K562 treated with DMSO at 1 percent for 48 hours (cell line): Measurements from ENCODE around the gene RIMS3. TPM values are rescaled to one million over a fixed set of nuclear protein-coding genes. Genes with fewer than 3 reads are reported as not detected.

Source experiments
- total RNA-seq: library from RNA; unstranded; fragments of 300-600 nt; gene quantifications from 2 replicates; pipeline ENCODE4 v1.2.3, GENCODE V29; 2022; ENCODE audit warnings: low replicate concordance; ENCODE audit errors: extremely low read depth

Gene RIMS3
- not detected in 2 replicates for total RNA-seq

GRCh38 chr1:40665335-40666171, at the start of gene RIMS3:
TSS of gene RIMS3 (minus strand) at chr1:40665682. CDS start at chr1:40641925, 23,757 bp downstream.

GRCh38 chr1:40691538-40692428, 26.3 kb upstream of the RIMS3 start, which contains the start of gene NFYC:
TSS of gene NFYC (plus strand) at chr1:40691704. CDS start at chr1:40738844, 47,140 bp downstream.

Other genes starting within 250 kb of the RIMS3 start
- not detected in 2 replicates for gene ZFP69B, start 215.2 kb downstream of the RIMS3 start, total RNA-seq
- gene ZFP69, start 188.4 kb downstream of the RIMS3 start, total RNA-seq = not detected in 2 replicates
- gene EXO5, start 156.9 kb downstream of the RIMS3 start, total RNA-seq = not detected in 2 replicates
- gene ZNF684, start 134.0 kb downstream of the RIMS3 start, total RNA-seq = not detected in 2 replicates
- not detected in 2 replicates for gene NFYC, start 26.0 kb upstream of the RIMS3 start, total RNA-seq
- not detected in 2 replicates for gene KCNQ4, start 118.1 kb upstream of the RIMS3 start, total RNA-seq
- gene CITED4, start 196.7 kb upstream of the RIMS3 start, total RNA-seq = not detected in 2 replicates